Stimulated activated CD4-positive, alpha-beta T cell treated with anti-CD3 and anti-CD28 coated beads, Interleukin-15, amount 100 ng/mL, for 48 hours (primary cell): ENCODE measurements around the gene LETMD1.
A peak's percentile ranks its signal among the peaks of the same experiment; 100 is the strongest.
"Not testable (repeated sequence)": the region's sequence is repeated elsewhere in the genome, so short reads cannot be mapped to it uniquely, and the experiment has no call there.

Source experiments
- DNase-seq, 2 donors: peaks; one replicate each; pipeline ENCODE4 v3.0.0-alpha.2; 2020; ENCODE audit warnings: low read depth in 2 of 2

Gene LETMD1, protein sequence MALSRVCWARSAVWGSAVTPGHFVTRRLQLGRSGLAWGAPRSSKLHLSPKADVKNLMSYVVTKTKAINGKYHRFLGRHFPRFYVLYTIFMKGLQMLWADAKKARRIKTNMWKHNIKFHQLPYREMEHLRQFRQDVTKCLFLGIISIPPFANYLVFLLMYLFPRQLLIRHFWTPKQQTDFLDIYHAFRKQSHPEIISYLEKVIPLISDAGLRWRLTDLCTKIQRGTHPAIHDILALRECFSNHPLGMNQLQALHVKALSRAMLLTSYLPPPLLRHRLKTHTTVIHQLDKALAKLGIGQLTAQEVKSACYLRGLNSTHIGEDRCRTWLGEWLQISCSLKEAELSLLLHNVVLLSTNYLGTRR

DNA sequence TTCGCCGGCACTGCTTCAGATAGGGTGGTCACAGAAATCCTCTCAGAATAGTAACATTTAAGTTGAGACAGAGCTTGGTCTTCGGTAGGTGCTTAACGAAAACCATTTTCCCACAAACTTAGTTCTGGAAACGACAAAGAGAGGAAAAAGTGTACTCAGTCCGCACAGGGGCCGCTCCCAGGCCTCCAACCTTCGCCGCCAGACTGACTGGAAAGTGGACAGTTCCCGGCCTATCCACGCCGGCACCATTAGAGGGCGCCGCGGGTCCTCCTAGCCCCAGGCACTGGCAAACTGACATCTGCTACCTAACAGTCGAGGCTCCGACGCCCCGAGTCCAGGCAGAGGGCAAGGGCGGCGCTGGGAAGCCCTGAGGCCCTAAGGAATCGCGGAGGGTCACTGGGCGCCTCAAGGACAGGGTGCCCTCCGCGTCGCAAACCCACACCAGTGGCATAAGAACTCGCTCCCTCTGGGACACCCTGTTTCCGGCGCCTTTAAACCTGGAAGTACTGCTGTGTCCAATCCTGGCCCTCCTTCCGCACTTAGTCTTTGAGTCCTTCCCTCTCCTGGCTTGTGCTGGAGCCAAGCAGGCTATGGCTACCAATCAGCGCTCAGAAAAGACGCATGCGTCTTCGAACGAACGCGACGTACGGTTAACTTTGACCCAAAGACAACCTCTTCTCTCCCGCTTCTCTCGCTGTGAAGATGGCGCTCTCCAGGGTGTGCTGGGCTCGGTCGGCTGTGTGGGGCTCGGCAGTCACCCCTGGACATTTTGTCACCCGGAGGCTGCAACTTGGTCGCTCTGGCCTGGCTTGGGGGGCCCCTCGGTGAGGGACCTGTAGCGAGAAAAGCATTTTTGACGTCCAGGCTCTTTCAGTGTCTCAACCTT lies at the start of gene LETMD1:
Gene LETMD1 (plus strand): TSS at position 673 of the 886 bp plus-strand sequence. CDS start 30 bp downstream, at position 703.
- DNase-seq: peak; percentile 84 to 85

DNA sequence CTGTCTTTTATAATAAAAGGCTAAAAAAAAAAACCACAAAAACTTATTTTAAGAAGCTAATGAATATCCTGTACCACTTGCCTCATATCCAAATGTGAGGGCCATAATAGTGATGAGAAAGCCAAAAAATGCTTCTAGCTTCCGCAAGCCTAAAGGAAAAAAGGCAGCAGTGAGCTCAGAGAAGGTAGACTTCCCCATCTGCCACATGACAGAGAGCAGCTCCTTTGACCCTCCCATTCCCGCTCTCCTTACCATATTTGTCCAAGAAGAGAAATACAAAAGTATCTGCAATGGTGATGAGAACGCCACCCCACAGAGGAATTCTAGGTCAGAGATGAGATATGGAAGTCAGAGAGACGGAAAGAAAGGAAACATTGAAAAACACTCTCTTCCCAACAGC lies 49.0 kb upstream of the LETMD1 start:
- no peak for DNase-seq

DNA sequence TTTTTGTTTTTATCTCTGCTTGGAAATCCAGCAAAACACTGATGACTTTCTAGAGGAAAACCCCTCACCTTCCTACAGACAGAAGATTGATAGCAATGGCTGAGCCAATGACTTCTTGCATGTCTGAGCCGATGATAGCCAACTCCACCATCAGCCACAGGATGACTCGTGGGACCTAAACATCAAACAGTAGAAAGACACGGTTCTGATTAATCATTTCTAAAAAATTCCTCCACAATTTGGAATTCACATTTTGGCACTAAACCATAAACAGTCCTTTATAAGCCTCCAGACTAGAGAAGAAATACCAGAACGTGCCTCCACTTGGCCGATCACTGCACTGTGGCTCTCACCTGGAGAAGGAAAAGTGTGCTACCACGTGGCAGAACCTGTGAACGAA lies 47.9 kb upstream of the LETMD1 start:
- DNase-seq: no peak

DNA sequence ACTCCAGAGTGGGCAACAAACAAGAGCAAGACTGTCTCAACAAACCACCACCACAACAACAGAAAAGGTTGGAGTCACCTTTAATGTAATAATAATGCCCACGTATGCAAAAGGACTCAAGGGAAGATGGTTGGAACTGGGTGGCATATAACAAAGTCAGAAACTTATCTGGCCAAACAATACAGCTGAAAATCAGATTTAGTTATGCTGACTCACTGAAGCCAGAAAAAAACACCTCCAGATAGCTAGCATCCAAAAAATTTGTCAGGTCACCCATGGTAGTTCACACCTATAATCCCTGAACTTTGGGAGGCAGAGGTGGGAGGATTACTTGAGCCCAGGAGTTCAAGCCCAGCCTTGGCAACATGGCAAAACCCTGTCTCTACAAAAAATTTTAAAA lies 46.3 kb upstream of the LETMD1 start:
- DNase-seq: no peak

DNA sequence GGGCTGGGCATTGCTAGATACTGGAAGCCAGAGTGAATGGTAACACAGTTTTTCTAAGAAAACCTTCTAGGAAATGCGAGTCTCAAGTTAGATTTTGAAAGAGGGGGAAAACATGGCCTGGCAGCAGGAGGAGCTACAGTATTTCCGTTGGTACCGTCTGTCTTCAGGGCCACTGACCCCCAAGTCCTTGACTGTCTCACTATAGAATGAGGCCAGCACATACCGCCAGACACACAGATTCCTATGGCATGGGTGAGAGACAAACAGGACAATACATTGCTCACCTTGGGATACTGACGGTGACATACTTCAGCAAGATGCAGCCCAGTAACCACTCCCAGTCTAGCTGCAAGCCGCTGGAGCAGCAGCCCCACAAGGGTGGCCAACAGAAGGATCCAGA lies 43.6 kb upstream of the LETMD1 start:
- no peak for DNase-seq

DNA sequence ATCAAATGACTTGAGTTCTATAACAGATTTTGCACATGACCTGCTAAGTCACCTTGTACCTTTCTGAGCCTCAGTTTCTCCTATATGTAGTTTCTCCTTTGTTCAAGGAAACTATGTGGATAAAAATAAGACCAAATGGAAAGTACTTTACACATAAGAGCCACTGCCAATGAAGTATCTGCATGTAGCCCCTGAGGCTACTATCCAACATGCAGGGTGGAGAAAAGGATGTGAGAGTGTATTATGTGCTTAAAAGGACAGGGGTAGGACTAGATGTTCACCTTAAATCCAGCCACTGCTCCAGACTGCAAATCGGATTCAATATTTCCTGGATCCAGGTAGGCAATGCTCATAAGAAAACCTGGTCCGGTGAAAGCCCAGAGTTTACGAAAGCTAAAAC lies 43.1 kb upstream of the LETMD1 start:
- DNase-seq: no peak

DNA sequence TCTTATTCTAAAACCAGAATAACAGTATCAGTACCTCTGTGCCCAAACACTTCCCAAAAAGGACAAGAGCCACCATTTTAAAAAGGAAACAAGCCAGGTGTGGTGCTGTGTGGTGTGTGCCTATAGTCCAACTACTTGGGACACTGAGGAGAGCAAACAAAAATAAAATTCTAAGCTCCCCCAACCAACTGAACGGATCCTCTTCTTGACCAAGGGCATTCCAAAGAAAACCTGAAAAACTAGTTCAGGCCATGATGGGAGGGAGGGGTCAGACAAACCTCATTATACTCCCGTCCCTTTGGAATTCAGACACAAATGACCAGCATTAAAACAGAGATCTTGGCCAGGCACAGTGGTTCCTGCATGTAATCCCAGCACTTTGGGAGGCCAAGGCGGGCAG lies 42.5 kb upstream of the LETMD1 start:
- DNase-seq: no peak

DNA sequence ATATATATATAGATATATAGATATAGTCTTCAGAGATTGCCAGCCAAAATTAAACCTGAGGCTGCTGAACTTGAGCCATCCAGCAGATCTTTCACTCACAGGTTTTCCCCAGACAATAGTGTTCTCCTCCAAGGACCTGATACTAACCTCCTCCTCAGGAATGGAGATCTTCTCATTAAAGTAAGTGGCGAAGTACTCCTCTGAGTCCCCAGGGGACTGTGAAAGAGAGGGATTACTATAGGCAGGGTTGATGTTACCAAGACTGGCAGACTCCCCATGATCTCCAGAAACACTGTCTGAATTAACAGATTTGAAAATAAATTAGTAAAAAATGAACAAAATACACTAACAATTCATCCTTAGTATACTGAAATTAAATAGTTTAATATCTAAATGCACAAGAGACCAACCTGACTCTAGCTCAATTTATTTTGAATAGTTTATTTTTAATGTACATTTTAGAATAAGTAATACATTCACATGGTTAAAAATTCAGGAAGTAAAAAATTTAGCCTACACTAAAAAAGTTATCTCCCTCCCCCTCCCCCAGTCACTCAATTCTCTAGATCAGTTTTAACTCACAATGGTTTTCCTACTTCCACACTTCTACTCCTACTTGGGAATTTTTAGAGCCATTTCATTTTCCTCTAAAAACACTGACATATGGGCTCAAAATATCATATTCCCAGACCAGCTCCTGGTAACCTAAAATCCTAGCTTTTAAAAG lies 39.6 kb upstream of the LETMD1 start:
- no peak for DNase-seq

DNA sequence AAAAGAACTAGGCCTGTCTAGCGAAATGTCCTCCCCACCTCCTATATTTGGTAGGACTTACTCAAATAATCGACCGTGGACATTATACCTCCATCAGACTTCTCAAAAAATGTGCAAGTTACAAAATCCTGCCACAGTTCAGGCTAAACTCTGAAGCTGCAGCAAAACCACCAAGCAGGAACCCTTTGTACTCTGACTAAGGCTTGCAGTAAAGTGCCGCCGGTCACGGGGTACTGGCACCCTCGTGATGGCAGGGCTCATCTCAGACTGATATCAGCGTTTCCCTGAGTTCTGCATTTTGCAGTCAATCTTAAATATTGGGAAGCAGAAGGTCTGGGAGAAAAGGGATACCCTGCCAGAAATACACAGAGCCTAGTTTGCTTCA lies 39.1 kb upstream of the LETMD1 start:
- DNase-seq: peak in 1 of 2 donors; percentile 55

DNA sequence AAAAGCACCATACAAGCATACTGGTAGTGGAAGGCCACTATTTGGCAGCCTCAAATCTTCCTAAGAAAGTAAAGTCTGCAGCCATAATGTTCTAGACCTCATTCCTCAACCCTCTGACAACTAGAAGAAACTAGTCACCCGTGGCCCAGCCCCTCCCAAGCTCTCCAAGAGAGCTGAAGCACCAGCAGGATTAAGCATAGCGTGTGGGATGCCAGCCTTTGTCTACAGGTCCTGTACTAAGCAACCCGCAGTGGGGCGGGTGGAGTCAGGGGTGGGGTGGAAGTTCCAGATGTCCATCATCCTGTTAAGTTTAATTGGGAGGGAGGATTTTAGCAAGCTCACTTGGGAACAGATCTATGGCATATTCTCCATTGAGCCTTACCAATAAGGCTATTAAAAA lies 36.2 kb upstream of the LETMD1 start:
- no peak for DNase-seq

DNA sequence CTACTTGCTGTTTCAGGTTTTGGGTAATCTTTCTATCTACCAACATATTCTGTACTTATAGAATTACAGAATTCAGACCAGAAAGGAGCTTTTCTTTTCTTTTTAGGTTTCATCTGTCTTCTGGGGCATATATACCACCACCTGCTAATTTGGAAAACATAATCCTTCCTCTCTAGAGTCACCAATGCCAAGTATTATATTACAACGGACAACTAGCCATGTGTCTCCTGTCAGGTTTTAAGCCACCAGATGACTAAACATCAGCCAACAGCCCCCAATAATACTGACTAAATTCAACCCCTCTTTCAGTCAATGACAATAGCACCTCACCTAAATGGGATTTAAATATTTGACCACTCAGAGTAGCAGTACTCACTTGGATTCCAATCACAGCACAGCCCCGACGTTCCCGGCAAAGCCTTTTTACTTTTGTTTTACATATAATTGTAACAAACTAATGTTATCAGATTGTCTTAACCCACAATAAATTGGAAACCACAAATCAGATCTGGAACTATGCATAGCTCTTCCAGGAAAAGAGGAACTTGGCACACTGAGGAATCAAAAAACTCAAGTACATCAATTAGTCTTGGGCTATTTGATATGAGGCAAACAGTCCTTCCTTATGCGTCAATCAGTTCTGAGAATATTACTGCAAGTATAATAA lies 35.4 kb upstream of the LETMD1 start:
- no peak for DNase-seq

DNA sequence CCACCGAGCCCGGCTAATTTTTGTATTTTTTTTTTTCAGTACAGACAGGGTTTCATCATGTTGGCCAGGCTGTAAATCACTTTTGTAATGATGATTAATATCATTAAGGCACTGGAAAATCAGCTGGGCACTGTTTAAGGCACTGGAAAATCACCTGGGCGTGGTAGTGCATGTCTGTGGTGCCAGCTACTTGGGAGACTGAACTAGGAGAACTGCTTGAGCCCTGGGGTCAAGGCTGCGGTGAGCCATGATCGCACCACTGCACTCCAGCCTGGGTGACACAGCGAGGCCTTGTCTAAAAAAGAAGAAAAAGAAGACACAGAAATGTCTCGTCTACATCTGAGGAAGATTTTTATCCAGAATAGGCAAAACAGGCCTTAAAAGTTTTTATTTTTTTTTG lies 34.7 kb upstream of the LETMD1 start:
- no peak for DNase-seq

DNA sequence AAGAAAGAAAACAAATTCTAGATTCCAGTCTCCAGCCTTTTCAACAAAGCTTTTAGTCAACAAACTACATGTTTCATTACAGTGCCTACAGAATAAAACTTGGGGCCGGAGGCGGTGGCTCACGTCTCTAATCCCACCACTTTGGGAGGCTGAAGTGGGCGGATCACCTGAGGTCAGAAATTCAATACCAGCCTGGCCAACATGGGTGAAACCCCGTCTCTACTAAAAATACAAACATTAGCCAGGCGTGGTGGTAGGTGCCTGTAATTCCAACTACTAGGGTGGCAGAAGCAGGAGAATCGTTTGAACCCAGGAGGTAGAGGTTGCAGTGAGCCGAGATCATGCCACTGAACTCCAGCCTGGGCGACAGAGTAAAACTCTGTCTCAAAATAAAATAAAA lies 33.7 kb upstream of the LETMD1 start:
- DNase-seq: not testable (repeated sequence)

DNA sequence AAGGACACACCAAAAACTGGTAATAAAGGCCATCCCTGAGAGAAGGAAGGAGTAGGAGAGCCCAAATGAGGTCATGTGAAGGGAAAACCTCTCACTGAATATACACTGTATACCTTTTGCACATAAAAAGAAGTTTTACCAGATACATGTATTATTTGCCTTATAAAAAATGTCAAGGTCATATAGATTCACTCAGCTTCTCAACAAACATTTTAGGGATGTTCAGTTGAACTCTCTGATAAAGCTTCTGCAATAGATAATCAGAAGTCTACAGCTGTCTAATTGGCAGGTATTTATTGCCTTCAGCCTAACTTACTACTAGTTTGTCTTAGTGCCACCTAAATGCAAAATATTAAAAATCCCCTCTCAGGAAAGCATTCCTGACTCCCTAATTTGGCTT lies 30.7 kb upstream of the LETMD1 start:
- no peak for DNase-seq

DNA sequence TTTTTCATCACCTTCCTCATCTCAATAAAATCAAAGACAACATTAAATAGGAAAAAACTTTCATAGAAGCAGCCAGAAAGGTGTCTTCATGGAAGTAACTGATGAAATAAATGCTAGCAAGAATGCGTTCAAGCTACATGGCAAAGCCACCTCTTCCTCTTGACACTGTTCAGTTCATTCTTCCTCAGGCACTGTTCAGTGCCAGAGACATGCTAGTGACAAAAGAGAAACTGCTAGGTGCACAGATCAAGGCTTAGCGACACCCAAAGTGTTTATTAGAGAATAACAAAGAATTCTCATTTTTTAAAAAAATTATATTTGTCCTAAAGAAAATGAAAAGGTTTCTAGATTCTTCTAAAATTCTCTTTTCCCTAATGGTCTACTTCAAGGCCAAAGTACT lies 29.2 kb upstream of the LETMD1 start:
- DNase-seq: no peak

DNA sequence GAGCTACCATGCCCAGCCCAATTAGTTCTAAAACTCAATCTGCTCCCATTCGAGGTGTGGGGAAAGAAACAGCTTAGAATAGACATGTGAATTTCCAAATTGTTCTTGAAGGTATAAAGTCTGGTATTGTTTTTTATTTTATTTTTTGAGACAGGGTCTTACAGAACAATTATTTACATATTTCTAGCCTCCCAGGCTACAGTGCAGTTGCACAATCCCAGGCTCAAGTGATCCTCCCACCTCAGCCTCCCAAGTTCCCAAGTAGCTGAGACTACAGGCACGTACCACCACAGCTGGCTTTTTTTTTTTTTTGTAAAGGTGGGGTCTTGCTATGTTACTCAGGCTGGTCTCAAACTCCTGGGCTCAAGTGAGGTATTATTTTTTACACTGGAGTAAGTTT lies 28.2 kb upstream of the LETMD1 start:
- no peak for DNase-seq

DNA sequence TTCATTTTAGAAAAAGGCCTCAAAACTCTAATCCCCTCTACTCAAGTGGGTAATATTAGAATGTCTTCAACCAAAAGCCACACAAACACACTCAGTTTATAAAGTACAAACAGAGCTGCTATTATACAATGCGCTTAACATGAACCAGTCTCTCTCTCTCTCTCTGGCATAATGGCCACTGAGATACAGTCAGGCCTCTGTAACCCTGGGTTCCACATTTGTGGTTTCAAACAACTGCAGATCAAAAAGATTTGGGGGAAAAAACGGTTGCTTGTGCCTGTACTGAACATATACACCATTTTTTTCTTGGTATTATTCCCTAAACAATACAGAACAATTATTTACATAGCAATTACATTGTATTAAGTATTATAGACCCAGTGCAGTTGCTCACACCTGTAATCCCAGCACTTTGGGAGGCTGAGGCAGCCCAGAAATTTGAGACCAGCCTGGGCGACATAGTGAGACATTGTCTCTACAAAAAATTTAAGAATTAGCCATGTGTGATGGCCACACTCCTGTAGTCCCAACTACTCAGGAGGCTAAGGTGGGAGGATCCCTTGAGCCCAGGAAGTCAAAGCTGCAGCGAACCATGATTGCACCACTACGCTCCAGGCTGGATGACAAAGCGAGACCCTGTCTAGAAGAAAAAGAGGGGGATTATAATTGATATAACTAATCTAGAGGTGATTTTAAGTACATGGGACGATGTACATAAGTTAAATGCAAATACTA lies 27.5 kb upstream of the LETMD1 start:
- DNase-seq: no peak

DNA sequence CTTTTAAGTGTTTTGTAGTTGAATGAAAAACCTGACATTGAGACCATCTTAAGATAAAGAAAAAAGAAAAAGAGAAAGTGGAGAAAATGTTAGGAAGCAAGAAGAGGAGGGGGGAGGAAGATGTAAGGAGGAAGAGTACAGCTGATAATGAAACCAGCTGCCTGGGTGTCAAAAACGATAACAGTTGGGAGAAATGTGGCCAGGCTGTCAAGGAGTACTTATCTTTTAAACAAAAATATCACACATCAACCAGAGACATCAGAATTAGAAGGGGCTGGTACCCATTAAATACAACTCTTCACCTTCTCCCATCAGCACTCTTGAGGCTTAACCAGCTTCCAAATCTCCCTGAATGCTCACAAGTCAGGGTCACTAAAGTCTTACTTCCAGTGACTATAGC lies 26.4 kb upstream of the LETMD1 start:
- no peak for DNase-seq

DNA sequence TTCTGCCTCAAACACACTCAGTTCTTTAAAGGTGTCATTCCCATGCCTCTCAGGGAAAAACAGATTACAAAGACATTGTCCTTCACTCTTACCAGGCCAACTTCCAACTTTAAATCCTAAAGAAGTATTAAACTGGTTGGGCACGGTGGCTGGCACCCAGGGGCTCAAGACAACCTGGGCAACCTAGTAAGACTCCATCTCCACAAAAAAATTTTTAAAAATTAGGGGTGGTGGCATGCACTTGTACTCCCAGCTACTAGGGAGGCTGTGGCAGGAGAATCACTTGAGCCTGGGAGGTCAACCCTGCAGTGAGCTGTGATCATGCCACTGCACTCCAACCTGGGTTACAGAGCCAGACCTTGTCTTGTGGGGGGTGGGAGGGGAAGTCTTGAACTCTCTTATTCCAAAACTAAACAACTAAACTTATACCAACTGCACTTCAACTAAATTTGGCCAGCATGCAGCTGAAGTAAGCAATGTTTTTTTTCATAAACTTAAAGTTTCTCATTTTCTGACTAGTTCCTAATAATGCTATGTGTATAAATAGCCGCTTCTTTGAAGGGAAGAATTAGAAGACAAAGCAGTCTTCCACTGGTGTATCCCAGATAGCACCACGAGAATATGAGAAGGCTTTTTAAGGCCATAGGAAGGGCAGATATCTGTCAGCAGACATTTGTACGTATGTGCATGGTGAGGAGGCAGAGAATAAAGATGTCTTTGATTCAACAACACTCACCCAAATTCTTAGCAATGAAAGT lies 24.3 kb upstream of the LETMD1 start:
- DNase-seq: no peak

DNA sequence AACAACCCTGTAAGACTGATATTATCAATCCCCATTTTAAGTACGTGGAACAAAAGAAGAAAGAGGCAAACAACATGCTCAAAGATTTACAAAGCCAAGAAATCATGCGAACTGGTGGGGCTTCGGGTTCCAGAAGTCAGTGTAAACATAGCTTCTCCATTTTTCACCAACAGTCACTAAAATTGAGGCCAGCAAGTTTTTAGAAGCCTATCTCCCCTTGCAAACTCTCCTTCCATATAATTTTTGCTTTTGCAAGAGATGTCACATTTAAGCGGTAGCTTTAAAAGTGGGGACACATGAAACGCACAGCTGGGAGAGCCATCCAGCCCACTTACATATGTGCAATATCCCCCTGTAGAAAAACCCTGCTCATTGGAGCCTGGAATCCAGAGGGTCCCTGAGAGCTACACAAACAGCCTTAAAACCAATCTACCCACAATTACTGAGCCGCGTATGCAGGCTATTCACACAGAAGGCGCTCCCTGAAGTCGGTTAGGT lies 22.7 kb upstream of the LETMD1 start:
- DNase-seq: no peak
